HG03064 (cell line): ENCODE measurements around the gene NACC2.

ENCODE experiments used
- ATAC-seq: cut with Tn5 transposase; IDR thresholded peaks from one replicate; pipeline ENCODE4 v1.9.1; 2021; ENCODE audit warnings: low read depth; ENCODE audit not compliant: unreplicated experiment

NACC2 gene

GRCh38 chr9:136016572-136017288 lies 78.4 kb downstream of the NACC2 start:
- no peak for ATAC-seq

- no peak for ATAC-seq
Observed at GRCh38 chr9:136015656-136016571, 79.2 kb downstream of the NACC2 start.

GRCh38 chr9:136014924-136015633 lies 80.0 kb downstream of the NACC2 start:
- ATAC-seq, result no peak

- no peak for ATAC-seq
Observed at GRCh38 chr9:136014147-136014923, 80.8 kb downstream of the NACC2 start.

- ATAC-seq, result no peak
Observed at GRCh38 chr9:136013524-136014034, 81.5 kb downstream of the NACC2 start.

GRCh38 chr9:136013116-136013515 lies 82.0 kb downstream of the NACC2 start:
- no peak for ATAC-seq

- no peak for ATAC-seq
Observed at GRCh38 chr9:136012651-136013050, 82.4 kb downstream of the NACC2 start.

- ATAC-seq, result no peak
Observed at GRCh38 chr9:136011703-136012496, 83.2 kb downstream of the NACC2 start.

- no peak for ATAC-seq
Observed at GRCh38 chr9:136011376-136011702, 83.8 kb downstream of the NACC2 start.

GRCh38 chr9:136010615-136011361 lies 84.3 kb downstream of the NACC2 start:
- ATAC-seq, result no peak

GRCh38 chr9:136010176-136010575 lies 84.9 kb downstream of the NACC2 start:
- no peak for ATAC-seq

- ATAC-seq, result no peak
Observed at GRCh38 chr9:136009516-136009915, 85.6 kb downstream of the NACC2 start.

GRCh38 chr9:136008693-136008997 lies 86.4 kb downstream of the NACC2 start:
- no peak for ATAC-seq

- no peak for ATAC-seq
Observed at GRCh38 chr9:136007934-136008692, 87.0 kb downstream of the NACC2 start.

- no peak for ATAC-seq
Observed at GRCh38 chr9:136007276-136007933, 87.7 kb downstream of the NACC2 start.

- ATAC-seq, result no peak
Observed at GRCh38 chr9:136006169-136006568, 88.9 kb downstream of the NACC2 start.

- ATAC-seq, result no peak
Observed at GRCh38 chr9:136004712-136005111, 90.4 kb downstream of the NACC2 start.

- ATAC-seq, result no peak
Observed at GRCh38 chr9:136004219-136004618, 90.9 kb downstream of the NACC2 start.
